SJCRH30 (cell line): ENCODE data around the gene CCL19. TPM values are rescaled to one million over a fixed set of nuclear protein-coding genes. Genes with fewer than 3 reads are reported as not detected.

Source experiments
- DNase-seq, 2 experiments: peaks; one replicate each; pipeline ENCODE4 v3.0.0-alpha.2; 2015 to 2020
- H3K27ac ChIP-seq: fragments of 250-450 bp; sonication (Bioruptor Pico); 2 replicates; pipeline ENCODE4 v1.5.1; 2020; ENCODE audit warnings: mild to moderate bottlenecking, moderate library complexity
- H3K27me3 ChIP-seq: fragments of 250-450 bp; sonication (Bioruptor Pico); 2 replicates; pipeline ENCODE4 v1.5.1; 2020; ENCODE audit warnings: mild to moderate bottlenecking, moderate library complexity
- H3K36me3 ChIP-seq: fragments of 250-450 bp; sonication (Bioruptor Pico); 2 replicates; pipeline ENCODE4 v1.5.1; 2020; ENCODE audit warnings: mild to moderate bottlenecking, moderate library complexity
- H3K4me1 ChIP-seq: fragments of 250-450 bp; sonication (Bioruptor Pico); 2 replicates; pipeline ENCODE4 v1.5.1; 2020; ENCODE audit warnings: mild to moderate bottlenecking, moderate library complexity
- H3K4me3 ChIP-seq: fragments of 250-450 bp; sonication (Bioruptor Pico); 2 replicates; pipeline ENCODE4 v1.5.1; 2020; ENCODE audit warnings: mild to moderate bottlenecking, moderate library complexity
- H3K9me3 ChIP-seq: fragments of 250-450 bp; sonication (Bioruptor Pico); replicated peaks from 2 replicates; pipeline ENCODE4 v1.5.1; 2020; ENCODE audit warnings: mild to moderate bottlenecking, moderate library complexity
- total RNA-seq: library from RNA; depleted of rRNA; stranded (reverse); fragments of >200 nt; shearing (Covaris generic); gene quantifications from 2 replicates; pipeline ENCODE4 v1.2.3, GENCODE V29; 2014

CCL19 gene
- total RNA-seq, 1 experiment from 2014 or later, result not detected

DNA sequence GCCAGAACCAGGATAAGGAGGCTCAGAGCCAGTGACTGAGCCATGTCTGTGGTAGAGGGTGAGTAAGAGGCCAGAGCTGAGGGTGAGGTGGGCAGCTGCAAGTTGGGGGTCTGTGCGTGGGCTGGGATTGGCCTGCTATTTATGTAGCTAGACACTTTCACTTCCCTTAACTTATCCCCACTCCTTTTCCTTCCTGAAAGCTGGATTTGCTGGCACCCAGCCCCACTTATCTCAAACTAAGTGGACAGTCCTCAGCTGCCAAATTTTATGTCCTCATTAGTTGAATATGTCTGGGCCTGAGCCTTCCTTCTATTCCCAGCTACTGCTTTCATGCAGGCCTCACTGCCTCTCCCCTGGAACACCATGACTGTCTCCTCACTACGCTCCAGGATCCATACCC lies 18.9 kb upstream of the CCL19 start, which contains the start of gene CCL21:
CCL21 (minus strand) TSS at position 114 of the 400 bp plus-strand sequence; CDS start at position 44, 70 bp downstream.
- Histone ChIP-seq H3K27ac (no peak within 1 kb of the TSS), H3K36me3 (no peaks in the 10 kb centered on the region), H3K4me1 (no peaks in the 10 kb centered on the region), H3K9me3 (no peaks in the 10 kb centered on the region), H3K27me3 (no peaks in the 10 kb centered on the region; the same call in none of the 2 replicates), H3K4me3 (no peak within 1 kb of the TSS)
- DNase-seq, result peak; percentile 10 to 15

DNA sequence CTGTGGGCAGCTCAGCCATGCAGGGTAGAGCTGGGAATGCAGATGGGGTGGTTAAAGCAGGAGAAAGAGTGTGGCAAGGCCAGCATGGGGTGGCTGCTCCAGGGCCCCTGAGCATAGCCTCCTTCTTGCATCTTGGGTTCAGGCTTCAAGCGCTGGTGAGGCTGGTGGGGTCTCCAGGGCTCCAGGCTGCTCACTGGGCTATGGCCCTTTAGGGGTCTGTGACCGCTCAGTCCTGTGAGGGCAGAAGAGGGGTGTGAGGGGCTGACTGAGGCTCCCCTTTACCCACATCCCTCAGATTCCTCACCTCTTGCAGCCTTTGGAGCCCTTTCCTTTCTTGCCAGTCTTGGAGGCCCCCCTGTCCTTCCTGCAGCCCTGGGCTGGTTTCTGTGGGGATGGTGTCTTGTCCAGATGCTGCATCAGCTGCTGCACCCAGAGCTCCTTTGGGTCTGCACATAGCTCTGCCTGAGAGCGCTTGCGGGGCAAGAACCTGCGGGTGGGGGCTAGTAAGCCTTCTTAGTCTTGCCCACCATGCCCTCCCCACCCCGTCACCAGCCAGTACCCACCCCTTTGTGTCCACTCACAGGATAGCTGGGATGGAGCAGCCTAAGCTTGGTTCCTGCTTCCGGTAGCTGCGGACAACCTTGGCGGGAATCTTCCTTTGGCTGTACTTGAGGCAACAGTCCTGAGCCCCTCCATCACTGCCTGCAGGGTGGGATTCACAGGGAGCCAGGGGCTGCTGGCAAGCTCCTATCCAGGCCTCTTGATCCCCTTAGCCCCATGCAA lies 18.3 kb upstream of the CCL19 start:
- Histone ChIP-seq H3K27me3 (no peaks in the 10 kb centered on the region; the same call in none of the 2 replicates), H3K4me1 (no peaks in the 10 kb centered on the region), H3K9me3 (no peaks in the 10 kb centered on the region), H3K27ac (no peak overlapping the region), H3K36me3 (no peaks in the 10 kb centered on the region), H3K4me3 (no peak overlapping the region)
- DNase-seq, result no peak

DNA sequence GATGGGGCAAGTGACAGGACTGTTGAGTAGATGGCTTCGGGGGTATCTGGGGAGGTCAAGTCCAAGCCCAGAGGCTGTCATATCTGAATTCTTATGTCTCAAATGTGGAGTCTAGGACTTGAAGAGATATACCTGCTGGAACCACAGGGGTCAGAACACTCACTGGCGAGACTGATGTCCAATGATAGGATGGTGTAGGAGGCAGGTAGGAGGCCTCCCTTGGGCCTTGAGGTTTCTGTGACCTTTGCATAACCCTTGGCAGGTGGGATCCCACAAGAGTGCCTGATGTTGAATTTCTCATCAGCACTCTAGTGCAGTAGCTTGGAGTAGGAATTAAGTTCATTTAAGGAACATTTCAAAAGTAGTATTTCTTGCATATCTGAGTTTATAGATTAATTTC lies 16.1 kb upstream of the CCL19 start:
- no peaks in the 10 kb centered on the region for H3K9me3 ChIP-seq

DNA sequence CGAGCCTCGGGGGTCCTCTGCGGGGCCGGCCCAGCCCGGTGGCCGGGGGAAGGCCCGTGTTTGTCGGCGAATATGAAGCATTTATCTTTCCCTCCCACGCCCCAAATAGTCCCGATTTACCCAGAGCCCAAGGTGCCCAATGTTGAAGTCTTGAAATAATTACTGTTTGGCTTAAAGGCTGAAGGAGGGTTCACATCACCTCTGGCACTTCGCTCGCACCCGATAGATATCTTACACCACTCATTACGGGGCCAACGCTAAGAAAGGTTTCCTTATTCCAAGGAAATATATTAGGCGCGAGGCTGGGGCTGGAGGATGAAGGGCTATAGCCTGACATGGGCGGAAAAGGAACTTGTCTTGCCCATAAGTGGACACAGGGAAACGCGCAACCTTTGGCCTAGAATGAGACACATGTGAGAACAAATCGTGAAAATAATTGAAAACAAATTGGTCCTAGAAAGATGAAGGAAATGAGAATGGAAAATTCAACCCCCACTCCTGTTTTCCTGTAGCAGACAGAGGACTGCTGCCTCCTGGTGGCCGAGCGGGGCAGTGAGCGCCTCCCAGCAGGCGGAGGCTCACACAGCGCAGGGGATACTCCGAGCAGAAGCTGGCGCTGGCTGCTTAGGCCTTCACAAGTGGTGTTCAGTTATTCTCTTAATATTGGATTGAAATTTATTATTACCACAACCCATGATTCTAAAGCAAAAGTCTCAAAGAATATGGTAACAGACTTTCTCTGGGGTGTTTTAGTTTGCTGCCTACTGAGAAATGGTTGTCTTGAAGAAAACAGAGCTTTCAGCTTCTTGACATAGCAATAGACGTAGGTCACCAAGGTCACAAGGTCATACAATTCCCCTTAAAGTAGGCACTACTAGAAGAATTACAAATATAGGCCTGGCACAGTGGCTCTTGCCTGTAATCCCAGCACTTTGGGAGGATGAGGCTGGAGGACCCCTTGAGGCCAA lies 11.0 kb upstream of the CCL19 start:
- no peak overlapping the region for H3K27ac ChIP-seq
- H3K9me3 ChIP-seq, result no peaks in the 10 kb centered on the region
- no peaks in the 10 kb centered on the region for H3K36me3 ChIP-seq
- peak; percentile 61 to 71 for DNase-seq
- peaks cover 4% of the 10 kb centered on the region; the same call in 1 of the 2 replicates for H3K27me3 ChIP-seq
- H3K4me3 ChIP-seq, result peak overlapping the region; percentile 54
- no peaks in the 10 kb centered on the region for H3K4me1 ChIP-seq

More for the DNA sequence above, 16.1 kb upstream of the CCL19 start:
- Histone ChIP-seq H3K4me3 (no peak overlapping the region), H3K36me3 (no peaks in the 10 kb centered on the region), H3K4me1 (no peaks in the 10 kb centered on the region), H3K27ac (no peak overlapping the region), H3K27me3 (peaks cover 4% of the 10 kb centered on the region)
- no peak for DNase-seq

GRCh38 chr9:34701023-34701768 lies 10.1 kb upstream of the CCL19 start:
- Histone ChIP-seq H3K4me3 (peak overlapping the region; percentile 54), H3K4me1 (no peaks in the 10 kb centered on the region), H3K27me3 (peaks cover 4% of the 10 kb centered on the region; the same call in 1 of the 2 replicates), H3K27ac (no peak overlapping the region), H3K36me3 (no peaks in the 10 kb centered on the region), H3K9me3 (no peaks in the 10 kb centered on the region)
- peak; percentile 66 to 72 for DNase-seq

GRCh38 chr9:34694811-34695210 lies 3.7 kb upstream of the CCL19 start:
- Histone ChIP-seq H3K4me3 (no peak overlapping the region), H3K9me3 (no peaks in the 10 kb centered on the region), H3K36me3 (no peaks in the 10 kb centered on the region), H3K4me1 (no peaks in the 10 kb centered on the region), H3K27ac (no peak overlapping the region), H3K27me3 (no peaks in the 10 kb centered on the region)
- no peak for DNase-seq

- Histone ChIP-seq H3K27me3 (no peaks in the 10 kb centered on the region), H3K27ac (no peak overlapping the region)
- no peak for DNase-seq
These were observed 2.5 kb upstream of the CCL19 start for GRCh38 chr9:34693560-34693959.

DNA sequence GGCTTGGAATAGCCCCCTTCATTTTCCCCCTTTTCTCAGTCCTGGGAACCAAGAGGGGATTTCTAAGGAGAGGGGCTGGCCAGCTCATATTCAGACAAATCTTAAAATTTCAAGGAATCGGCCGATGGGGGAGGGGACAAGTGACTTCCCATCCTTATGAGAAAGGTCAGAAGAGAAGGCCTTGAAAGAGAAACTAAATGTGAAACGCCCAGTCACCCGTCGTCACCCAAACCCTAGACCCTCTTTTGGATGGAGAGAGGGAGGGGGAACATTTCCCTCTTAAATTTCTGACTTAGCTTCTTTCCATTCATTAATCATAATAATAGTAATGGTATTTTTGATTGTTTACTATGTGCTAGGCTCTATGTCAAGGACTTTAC lies 850 bp upstream of the CCL19 start:
- no peak overlapping the region for H3K27ac ChIP-seq
- no peak overlapping the region for H3K4me3 ChIP-seq
- H3K9me3 ChIP-seq, result no peaks in the 10 kb centered on the region
- no peak for DNase-seq
- H3K36me3 ChIP-seq, result no peaks in the 10 kb centered on the region
- H3K4me1 ChIP-seq, result no peaks in the 10 kb centered on the region
- H3K27me3 ChIP-seq, result no peaks in the 10 kb centered on the region

More at GRCh38 chr9:34693560-34693959, 2.5 kb upstream of the CCL19 start:
- H3K9me3 ChIP-seq, result no peaks in the 10 kb centered on the region
- H3K4me1 ChIP-seq, result no peaks in the 10 kb centered on the region
- H3K36me3 ChIP-seq, result no peaks in the 10 kb centered on the region
- H3K4me3 ChIP-seq, result no peak overlapping the region

DNA sequence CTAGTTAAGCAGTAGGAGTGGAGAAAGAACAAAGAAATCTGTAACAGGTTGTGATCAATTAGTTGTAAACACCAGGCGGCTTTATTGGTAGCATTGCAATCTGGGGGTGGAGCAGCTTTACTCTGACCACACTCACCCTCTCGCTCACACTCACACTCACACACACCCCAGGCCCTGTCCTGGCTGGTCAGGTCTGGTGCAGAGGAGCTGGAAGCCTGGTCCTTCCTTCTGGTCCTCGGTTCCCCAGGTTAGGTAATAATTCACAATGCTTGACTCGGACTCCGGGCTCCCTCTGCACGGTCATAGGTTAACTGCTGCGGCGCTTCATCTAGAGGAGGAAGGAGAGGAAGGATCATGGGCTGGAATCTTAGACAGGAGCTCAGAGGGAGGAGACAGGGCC lies 1.6 kb downstream of the CCL19 start:
- Histone ChIP-seq H3K27ac (no peak overlapping the region), H3K4me1 (no peaks in the 10 kb centered on the region), H3K36me3 (no peaks in the 10 kb centered on the region), H3K27me3 (no peaks in the 10 kb centered on the region), H3K4me3 (no peak overlapping the region), H3K9me3 (no peaks in the 10 kb centered on the region)
- DNase-seq, result no peak

DNA sequence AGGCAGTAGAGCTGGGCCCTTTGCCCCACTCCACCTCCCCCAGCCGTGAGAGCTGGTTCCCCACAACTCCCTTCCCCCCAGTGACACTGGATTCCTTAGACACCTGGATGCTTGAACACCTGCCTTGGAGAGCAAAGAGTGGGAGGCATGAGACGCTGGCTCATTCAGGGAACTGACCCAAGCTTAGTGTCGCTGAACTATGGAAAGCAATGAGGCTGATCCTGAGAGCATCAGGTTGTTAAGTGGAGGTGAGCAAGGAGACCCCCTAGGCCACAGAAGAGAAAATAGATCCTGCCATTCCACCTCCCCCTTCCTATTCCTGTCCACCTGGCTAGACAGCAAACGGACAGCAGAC lies 2.0 kb downstream of the CCL19 start:
- H3K4me3 ChIP-seq, result no peak overlapping the region
- H3K9me3 ChIP-seq, result no peaks in the 10 kb centered on the region
- DNase-seq, result no peak
- H3K4me1 ChIP-seq, result no peaks in the 10 kb centered on the region
- H3K27ac ChIP-seq, result no peak overlapping the region
- no peaks in the 10 kb centered on the region for H3K36me3 ChIP-seq
- no peaks in the 10 kb centered on the region for H3K27me3 ChIP-seq

- DNase-seq, result no peak
These were observed 2.6 kb downstream of the CCL19 start for GRCh38 chr9:34688329-34689115.

DNA sequence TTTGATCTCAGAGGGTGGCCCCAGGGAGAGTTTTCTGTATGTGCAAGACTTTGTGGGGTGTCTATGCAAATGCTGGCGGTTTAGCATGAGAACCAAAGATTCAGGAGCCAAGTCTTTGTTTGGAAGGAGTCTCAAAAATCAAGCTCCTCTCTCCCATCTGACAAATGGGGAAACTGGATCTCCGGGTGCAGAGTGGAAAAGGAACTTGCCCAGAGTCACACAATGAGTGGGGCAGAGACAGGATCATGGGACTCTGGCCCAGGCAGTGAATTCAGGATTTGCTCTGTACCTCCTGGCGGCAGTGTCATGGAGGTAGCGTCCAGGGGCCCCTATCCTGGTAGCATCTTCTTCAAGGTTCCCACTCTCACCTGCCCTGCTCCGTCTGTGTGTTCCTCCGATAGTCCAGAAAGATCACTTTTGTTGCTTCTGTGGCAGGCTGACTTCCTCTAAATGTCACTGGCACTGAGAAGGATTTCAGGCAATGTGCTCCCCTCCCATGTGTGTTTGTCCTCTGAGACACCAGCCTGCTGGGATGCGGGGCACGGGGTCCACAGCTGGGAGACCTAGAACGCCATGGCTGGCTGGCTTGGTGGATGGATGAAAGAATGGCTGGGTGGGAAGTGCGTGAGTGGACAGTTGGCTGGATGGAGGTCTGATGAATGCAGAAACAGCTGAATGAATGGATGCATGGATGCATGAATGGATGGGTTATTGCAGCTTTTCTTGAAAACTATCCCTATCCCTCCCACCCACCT lies 3.6 kb downstream of the CCL19 start:
- no peaks in the 10 kb centered on the region for H3K36me3 ChIP-seq
- no peaks in the 10 kb centered on the region for H3K27me3 ChIP-seq
- no peaks in the 10 kb centered on the region for H3K4me1 ChIP-seq
- DNase-seq, result no peak
- H3K27ac ChIP-seq, result no peak overlapping the region
- no peak overlapping the region for H3K4me3 ChIP-seq
- H3K9me3 ChIP-seq, result no peaks in the 10 kb centered on the region

More at GRCh38 chr9:34688329-34689115, 2.6 kb downstream of the CCL19 start:
- no peak overlapping the region for H3K4me3 ChIP-seq
- H3K27ac ChIP-seq, result no peak overlapping the region
- no peaks in the 10 kb centered on the region for H3K36me3 ChIP-seq
- no peaks in the 10 kb centered on the region for H3K4me1 ChIP-seq
- H3K27me3 ChIP-seq, result no peaks in the 10 kb centered on the region
- no peaks in the 10 kb centered on the region for H3K9me3 ChIP-seq

- no peaks in the 10 kb centered on the region for H3K4me1 ChIP-seq
- no peak overlapping the region for H3K4me3 ChIP-seq
- no peaks in the 10 kb centered on the region for H3K36me3 ChIP-seq
- no peak for DNase-seq
- H3K27me3 ChIP-seq, result no peaks in the 10 kb centered on the region
- no peak overlapping the region for H3K27ac ChIP-seq
- no peaks in the 10 kb centered on the region for H3K9me3 ChIP-seq
These were observed 4.3 kb downstream of the CCL19 start for GRCh38 chr9:34686732-34687131.
